Mesothelial cell of epicardium (in vitro differentiated cells): ENCODE results near the gene UBE2O. TPM values are rescaled to one million over a fixed set of nuclear protein-coding genes. Genes with fewer than 3 reads are reported as not detected.

Source experiments
- DNase-seq, 2 experiments: peaks; one replicate each; pipeline ENCODE4 v3.0.0; 2021; ENCODE audit warnings: low spot score in 2 of 2; ENCODE audit not compliant: unreplicated experiment in 2 of 2
- H3K27ac Mint-ChIP-seq: 2 replicates; pipeline ENCODE4 v1.8.0; 2021; ENCODE audit warnings: mixed read lengths
- H3K27me3 Mint-ChIP-seq: 2 replicates; pipeline ENCODE4 v1.8.0; 2021; ENCODE audit warnings: low read depth, mixed read lengths
- H3K36me3 Mint-ChIP-seq: 2 replicates; pipeline ENCODE4 v1.8.0; 2021; ENCODE audit warnings: mixed read lengths
- H3K4me1 Mint-ChIP-seq: 2 replicates; pipeline ENCODE4 v1.8.0; 2021; ENCODE audit warnings: mixed read lengths
- H3K4me3 Mint-ChIP-seq: 2 replicates; pipeline ENCODE4 v1.8.0; 2021; ENCODE audit warnings: mild to moderate bottlenecking, moderate library complexity, mixed read lengths
- H3K9me3 Mint-ChIP-seq: 2 replicates; pipeline ENCODE4 v1.8.0; 2021; ENCODE audit warnings: mixed read lengths
- total RNA-seq: library from RNA; stranded (reverse); gene quantifications from 3 replicates; pipeline ENCODE4 v1.2.1, GENCODE V29; 2021
- TF ChIP-seq, protein P1 (sequence below): fragments of 200-600 bp; sonication (generic); IDR thresholded peaks from one replicate; pipeline ENCODE4 v1.5.0; 2021; ENCODE audit warnings: antibody characterized with exemption; ENCODE audit not compliant: unreplicated experiment

The UBE2O gene
- total RNA-seq, 1 donor from 2014 or later = 46.3 TPM

DNA sequence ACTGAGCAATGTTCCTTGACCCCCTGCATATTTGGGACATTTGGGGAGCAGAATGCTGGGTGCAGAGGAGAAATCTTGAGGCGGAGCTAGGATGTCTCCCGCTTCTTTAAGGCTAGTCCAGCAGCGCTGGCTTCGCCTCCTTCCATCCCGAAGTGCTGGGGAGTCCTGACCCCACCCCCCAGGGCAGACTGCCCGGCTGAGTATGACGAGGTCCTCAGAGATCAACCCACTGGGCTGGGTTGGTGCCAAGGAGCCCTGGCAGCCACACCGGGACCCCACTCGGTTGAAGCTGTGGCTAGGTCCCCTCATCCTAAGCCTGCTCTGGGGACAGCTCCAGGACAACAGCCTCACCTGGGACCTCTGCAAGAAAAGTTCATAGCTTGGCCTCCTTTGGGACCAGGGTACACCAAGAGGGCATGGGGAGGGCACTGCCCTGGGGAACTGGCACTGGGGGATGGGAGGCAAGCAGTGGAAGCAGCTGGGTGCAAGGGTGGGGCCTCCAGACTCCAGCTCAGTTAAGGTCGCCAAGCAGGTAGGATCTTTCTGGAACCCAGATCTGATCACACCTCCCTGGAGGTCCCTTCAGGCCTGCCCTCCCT, 37.3 kb upstream of the UBE2O start:
- H3K27ac Mint-ChIP-seq = no peak overlapping the region
- TF ChIP-seq, protein P1, sequence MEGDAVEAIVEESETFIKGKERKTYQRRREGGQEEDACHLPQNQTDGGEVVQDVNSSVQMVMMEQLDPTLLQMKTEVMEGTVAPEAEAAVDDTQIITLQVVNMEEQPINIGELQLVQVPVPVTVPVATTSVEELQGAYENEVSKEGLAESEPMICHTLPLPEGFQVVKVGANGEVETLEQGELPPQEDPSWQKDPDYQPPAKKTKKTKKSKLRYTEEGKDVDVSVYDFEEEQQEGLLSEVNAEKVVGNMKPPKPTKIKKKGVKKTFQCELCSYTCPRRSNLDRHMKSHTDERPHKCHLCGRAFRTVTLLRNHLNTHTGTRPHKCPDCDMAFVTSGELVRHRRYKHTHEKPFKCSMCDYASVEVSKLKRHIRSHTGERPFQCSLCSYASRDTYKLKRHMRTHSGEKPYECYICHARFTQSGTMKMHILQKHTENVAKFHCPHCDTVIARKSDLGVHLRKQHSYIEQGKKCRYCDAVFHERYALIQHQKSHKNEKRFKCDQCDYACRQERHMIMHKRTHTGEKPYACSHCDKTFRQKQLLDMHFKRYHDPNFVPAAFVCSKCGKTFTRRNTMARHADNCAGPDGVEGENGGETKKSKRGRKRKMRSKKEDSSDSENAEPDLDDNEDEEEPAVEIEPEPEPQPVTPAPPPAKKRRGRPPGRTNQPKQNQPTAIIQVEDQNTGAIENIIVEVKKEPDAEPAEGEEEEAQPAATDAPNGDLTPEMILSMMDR = no peak
- H3K9me3 Mint-ChIP-seq = no peaks in the 10 kb centered on the region
- peaks cover 1% of the 10 kb centered on the region for H3K36me3 Mint-ChIP-seq
- H3K4me3 Mint-ChIP-seq = no peak overlapping the region
- peaks cover 16% of the 10 kb centered on the region for H3K4me1 Mint-ChIP-seq
- DNase-seq = no peak
- H3K27me3 Mint-ChIP-seq = peaks cover 3% of the 10 kb centered on the region

GRCh38 chr17:76487451-76488192, 34.7 kb upstream of the UBE2O start:
- DNase-seq = no peak
- no peak overlapping the region for H3K4me3 Mint-ChIP-seq
- TF ChIP-seq, protein P1 = no peak
- H3K27ac Mint-ChIP-seq = no peak overlapping the region
- peaks cover 1% of the 10 kb centered on the region for H3K36me3 Mint-ChIP-seq
- peaks cover 9% of the 10 kb centered on the region for H3K4me1 Mint-ChIP-seq
- no peaks in the 10 kb centered on the region for H3K27me3 Mint-ChIP-seq
- H3K9me3 Mint-ChIP-seq = no peaks in the 10 kb centered on the region

DNA sequence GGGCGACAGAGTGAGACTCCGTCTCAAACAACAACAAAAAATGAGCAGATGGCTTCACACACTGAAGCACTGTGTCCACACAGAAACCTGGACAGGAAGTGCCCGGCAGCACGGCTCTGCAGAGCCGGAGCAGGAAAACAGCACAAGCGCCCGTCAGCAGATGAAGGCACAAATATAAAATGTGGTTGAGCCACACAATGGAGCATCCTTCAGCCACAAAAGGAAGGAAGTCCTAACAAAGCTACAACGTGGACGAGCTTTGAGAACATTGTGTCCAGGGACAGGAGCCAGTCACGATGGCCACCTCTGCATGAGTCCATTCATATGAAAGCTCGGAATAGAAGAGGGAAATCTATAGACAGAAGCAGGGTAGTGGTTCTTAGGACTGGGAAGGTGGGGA, 32.6 kb upstream of the UBE2O start:
- no peaks in the 10 kb centered on the region for H3K27me3 Mint-ChIP-seq
- H3K36me3 Mint-ChIP-seq = peaks cover 1% of the 10 kb centered on the region
- TF ChIP-seq, protein P1 = no peak
- DNase-seq = no peak
- no peaks in the 10 kb centered on the region for H3K4me1 Mint-ChIP-seq
- no peaks in the 10 kb centered on the region for H3K9me3 Mint-ChIP-seq
- no peak overlapping the region for H3K4me3 Mint-ChIP-seq
- no peak overlapping the region for H3K27ac Mint-ChIP-seq

GRCh38 chr17:76484228-76484725, 31.3 kb upstream of the UBE2O start:
- H3K9me3 Mint-ChIP-seq = no peaks in the 10 kb centered on the region
- H3K27ac Mint-ChIP-seq = no peak overlapping the region
- TF ChIP-seq, protein P1 = no peak
- H3K36me3 Mint-ChIP-seq = peaks cover 1% of the 10 kb centered on the region
- H3K4me1 Mint-ChIP-seq = no peaks in the 10 kb centered on the region
- no peak for DNase-seq
- H3K4me3 Mint-ChIP-seq = no peak overlapping the region
- no peaks in the 10 kb centered on the region for H3K27me3 Mint-ChIP-seq

DNA sequence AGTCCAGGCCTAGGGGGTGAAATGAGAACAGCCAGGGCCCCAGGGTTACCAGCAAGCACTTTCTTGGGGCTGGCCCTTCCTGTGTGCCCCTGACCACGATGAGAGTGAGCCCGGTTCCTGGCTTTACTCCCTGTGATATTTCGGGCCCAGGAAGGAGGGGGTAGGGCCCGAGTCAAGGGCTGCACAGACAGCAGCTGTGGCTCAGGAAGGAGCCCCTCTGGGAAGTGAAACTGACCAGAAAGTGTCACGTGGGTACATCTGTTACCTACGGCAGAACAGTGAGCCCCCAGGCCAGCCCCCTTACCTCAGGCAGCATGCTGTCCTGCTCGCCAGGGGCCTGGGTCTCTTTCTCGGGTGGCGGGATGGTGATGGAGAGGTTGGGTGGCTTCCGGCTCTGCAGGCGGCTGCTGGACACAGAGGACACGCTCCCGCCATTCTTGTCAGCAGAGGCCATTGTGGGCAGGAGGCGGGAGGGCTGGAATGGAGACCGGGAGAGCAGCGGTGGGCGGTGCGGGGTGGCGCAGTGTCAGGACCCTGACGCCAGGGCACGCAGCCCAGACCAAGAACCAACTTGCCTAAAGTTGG, 28.2 kb upstream of the UBE2O start:
- no peak overlapping the region for H3K27ac Mint-ChIP-seq
- no peaks in the 10 kb centered on the region for H3K4me1 Mint-ChIP-seq
- TF ChIP-seq, protein P1 = no peak
- H3K36me3 Mint-ChIP-seq = no peaks in the 10 kb centered on the region
- H3K4me3 Mint-ChIP-seq = no peak overlapping the region
- H3K27me3 Mint-ChIP-seq = no peaks in the 10 kb centered on the region
- DNase-seq = no peak
- H3K9me3 Mint-ChIP-seq = no peaks in the 10 kb centered on the region
